HG03378 (cell line): ENCODE data around the gene WDR48.

ENCODE experiments used
- ATAC-seq: cut with Tn5 transposase; IDR thresholded peaks from one replicate; pipeline ENCODE4 v1.9.1; 2021; ENCODE audit warnings: mild to moderate bottlenecking, moderate library complexity; ENCODE audit not compliant: unreplicated experiment

The WDR48 gene

DNA sequence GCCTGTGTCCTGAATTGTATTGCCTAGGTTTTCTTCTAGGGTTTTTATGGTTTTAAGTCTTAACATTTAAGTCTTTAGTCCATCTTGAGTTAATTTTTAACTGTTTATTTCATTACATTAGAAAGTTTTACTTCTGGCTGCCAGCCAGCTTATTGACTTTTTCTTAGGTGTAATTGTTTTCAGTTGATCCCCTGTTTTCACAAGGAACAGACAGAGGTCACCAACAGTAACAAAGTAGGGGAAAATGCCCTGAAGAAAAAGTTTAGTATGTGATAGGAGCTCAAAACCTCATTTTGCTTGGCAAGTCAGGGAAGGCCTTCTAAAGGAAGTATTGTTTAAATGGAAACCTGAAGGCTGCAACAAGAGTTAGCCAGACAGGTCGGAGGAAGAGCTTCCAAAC is 10.4 kb downstream of the WDR48 start:
- no peak for ATAC-seq

DNA sequence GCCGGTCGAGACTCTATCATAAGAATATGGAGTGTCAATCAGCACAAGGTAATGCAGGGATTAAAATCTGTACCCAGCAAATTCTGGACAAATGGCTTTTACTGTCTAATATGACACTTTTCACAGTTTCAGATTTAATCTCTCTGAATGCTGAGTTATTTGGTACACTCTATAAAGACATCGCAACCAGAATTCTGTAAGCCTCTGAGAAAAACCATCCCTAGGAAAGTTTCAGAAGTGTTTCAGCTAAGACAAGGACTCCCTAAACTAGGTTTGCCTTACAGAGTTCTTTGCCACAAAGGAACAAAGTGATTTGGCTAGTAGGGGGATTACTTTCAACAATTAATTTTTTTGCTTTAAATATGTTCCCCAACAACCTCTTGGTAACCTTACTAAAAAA is 11.3 kb downstream of the WDR48 start:
- no peak for ATAC-seq

DNA sequence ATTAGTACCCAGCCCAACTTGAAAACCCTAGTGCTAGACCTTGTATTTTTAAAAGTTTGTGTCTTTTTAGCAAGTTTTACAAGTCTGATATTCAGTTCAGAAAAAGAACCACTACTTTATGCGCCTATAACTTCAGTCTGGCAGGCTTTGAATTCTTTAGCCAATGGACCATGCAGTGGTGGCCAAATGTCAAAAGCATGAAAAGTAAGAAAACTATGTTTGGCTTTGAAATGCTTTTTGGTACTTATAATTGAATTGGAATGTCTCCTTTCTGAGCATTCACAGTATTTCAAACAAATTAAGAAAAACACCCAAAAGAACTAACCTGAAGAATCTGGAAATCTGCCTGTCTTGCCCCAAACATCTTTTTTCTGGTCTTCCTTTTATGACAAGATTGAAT is 12.8 kb downstream of the WDR48 start:
- no peak for ATAC-seq

DNA sequence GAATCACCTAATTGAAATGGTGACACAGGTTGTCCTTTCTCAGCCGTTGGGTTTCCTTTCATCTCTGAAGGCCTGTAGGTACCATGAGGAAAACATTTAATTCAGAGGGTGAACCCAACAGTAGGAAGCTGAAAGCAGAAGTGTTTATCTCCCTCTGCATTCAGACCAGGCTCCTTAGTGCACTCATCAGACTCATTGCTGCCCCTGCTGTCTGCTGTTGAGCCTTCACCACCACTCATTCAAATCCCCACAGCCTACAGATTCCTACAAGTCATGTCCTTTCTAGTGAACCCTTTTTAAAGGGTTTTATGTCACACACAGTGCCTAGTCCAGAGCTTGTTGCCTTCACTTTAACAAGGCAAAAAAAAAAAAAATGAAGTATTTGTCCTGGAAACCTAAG is 13.4 kb downstream of the WDR48 start:
- peak; percentile 94 for ATAC-seq

DNA sequence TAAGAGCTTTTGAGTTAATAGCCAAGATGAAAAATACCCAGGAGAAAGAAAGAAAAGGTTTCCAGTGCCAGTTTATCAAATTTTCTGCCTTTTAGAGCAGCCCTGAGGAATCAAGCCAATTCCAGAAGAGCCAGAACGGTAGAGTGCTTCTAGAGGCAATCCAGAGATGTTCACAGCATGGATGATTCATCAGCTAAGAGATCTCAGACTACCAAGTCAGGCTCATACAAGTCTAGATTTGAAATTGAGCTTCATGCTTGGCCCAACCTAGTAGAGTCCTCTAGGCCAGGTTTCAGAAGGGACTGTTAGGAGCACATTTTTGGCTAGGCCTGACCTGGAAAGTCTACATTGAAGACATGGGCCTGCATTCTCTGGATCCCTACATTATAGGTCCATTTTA is 15.5 kb downstream of the WDR48 start:
- ATAC-seq, result no peak

DNA sequence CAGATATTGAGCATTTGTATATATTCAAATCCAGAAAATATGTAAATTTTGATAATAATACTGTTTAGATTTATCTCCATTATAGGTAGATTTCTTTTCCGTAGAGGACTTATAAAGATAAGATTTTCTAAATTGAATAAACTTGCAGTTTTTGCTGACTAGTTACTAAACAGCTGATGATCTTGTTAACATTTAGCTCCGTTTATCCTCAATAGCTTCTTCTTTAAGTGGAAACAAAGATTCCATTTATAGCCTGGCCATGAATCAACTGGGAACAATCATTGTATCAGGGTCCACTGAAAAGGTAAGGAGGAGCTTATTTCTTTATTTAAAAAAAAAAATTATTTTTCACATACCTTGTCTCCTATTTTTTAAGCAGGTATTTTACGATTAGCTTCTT is 16.7 kb downstream of the WDR48 start:
- no peak for ATAC-seq

GRCh38 chr3:39075910-39076309 is 24.1 kb downstream of the WDR48 start:
- ATAC-seq, result no peak

- ATAC-seq, result no peak
Observed at GRCh38 chr3:39079530-39079929, 27.7 kb downstream of the WDR48 start.

DNA sequence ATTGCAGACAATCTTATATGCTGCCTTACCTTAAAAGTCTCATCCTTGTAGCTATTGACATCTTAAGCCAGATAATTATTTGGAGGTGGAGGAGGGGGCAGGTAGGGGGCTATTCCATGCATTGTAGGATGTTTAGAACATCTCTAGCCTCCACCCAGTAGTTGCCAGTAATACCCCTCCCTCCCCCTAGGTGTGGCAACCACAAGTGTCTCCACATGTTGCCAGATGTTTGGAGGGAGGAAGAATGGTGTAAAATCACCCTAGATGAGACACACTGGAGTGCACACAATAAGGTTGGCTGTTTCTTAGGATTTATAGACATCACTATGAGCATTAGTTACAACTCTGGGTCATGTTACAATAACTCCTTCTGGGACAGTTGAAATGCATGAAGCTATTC is 28.2 kb downstream of the WDR48 start:
- no peak for ATAC-seq

DNA sequence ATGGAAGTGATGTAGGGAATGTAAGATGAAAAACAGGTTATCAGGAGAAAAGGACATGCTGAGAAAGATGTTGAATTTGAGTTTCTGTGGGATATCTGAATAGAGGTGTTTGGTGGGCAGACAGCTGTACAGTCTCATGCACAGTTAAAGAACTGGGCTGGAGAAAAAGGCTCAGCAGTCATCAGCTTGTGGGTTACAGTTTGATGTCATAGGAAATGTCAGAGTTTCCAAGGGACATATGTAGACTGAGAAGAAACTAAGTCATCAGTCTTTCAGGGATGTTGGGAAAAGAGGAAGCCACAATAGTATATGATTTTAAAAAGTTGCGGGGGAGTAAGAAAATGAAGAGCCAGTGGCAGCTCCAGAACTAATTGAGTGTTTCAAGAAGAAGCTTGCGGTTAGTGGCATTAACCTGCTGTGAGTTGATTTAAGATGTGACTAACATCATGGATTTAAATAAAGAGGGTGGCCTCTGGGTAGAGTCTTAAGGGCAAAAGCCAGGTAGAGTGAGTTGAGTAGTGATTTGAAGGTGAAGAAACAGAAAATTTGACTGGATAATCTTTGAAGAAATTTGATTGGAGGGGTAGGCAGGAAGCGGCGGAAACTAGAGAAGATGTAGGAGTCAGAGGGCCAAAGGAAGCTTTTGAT is 31.0 kb downstream of the WDR48 start:
- no peak for ATAC-seq

DNA sequence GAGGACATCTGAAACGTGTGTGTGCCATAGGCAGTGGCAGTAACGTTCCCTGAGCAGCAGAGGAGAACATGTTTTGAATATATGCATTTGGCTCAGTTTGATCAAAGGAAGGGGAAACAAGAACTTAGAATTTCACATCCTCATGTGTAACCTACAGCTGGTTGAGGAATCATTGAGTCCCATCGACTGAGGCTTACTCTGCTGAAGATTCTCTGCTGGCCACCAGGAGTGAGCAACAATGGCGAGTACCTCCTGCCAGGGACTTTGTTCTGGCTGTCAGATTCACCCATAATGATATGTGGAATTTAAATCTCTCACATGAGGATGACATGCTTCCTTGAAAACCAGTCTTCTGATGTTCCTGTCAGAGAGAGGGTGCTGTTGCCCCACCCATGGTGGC is 34.3 kb downstream of the WDR48 start:
- no peak for ATAC-seq

DNA sequence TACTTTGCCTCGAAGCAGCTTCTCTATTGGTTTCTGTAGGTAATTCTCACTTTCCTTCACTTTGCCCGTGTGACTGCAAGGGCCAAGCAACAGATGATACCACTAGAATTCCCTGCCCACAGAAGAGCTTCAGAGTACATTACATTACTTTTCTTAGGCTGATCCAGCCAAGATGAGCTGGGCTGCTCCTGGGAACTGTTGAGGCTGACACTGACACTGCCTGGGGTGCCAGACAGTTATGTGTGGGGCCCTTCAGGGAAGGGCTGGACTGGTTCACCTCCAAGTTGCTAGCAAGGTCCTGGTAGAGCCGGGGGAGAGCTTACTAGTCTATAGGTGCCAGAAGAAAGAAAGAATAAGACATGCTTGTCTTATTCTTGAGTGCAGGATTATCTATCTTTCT is 36.6 kb downstream of the WDR48 start:
- no peak for ATAC-seq

DNA sequence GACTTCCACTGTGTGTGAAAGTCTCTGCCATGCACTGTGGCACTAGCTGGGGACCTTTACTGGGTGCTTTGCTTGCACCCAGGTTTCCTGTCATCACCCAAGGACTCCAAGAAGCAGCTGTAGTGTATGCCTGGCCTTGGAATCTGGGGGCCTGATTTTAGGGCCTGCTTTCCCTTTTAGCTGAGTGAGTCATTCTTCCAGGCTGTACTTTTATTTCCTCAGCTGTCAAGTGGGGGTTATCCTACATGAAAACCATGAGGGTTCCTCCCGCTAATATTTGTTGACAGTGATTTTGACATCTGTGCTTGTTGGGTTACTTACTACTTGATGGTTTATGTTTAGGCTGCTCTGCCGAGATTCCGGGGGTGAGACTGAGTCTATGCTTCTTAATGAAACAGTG is 37.1 kb downstream of the WDR48 start:
- ATAC-seq, result no peak

DNA sequence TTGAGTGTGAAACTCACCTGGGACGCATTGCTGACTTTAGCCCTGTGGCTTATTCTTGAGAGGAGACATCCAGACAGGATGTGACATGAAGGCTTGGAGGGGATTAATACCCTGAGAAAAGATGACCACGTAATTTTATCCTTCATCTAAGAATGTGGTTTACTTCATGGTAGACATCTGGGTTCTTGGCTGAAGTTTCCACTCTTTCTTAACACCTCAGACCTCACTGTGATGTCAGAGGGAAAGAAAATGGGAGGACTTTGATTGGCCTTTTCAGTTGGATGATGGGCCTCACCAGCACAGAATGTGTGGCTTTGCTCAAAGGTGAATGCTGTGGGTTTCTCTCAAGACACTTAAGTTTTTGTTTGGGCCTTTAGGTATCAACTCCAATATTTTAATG is 39.1 kb downstream of the WDR48 start:
- ATAC-seq, result no peak

- no peak for ATAC-seq
Observed at GRCh38 chr3:39094851-39095677, 43.2 kb downstream of the WDR48 start.

- ATAC-seq, result no peak
Observed at GRCh38 chr3:39095778-39096177, 44.0 kb downstream of the WDR48 start.

- ATAC-seq, result no peak
Observed at GRCh38 chr3:39096775-39097174, 45.0 kb downstream of the WDR48 start.

DNA sequence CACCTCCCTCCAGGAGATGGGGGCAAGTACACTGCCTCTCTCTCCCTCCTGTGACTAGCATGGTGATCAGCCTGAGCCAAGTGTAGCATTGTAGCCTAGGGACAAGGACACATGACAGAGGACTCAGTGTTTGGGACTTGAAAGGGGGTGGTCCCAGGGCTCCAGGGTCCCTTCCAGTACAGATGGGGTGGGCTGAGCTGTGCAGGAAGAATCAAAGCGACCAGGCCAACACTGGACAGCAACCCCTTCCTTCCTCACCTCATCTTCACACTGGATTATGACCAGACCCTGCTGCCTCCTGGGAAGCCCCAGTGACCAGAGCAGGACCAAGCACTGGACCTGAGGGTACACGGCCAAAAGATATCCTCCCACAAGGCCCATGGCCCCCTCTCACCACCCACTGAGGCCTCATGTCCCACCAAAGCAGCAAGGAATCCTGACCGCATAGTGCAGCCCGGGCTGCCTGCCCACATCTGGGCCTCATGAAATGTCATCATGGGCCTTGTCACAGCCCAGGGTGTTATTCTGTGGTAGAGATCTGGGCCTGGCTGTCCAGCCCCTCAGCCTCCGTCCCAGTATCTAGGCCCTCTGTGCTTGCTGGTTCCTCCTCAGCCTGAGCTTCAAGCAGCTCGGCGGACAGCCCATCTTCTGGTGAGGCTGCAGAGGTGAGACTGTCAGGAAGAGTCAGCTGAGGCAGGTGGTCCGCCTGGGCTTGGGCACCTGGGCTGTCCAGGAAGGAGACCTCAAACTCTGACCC is 46.1 kb downstream of the WDR48 start:
- ATAC-seq, result no peak

- no peak for ATAC-seq
Observed at GRCh38 chr3:39098473-39099000, 46.7 kb downstream of the WDR48 start.

DNA sequence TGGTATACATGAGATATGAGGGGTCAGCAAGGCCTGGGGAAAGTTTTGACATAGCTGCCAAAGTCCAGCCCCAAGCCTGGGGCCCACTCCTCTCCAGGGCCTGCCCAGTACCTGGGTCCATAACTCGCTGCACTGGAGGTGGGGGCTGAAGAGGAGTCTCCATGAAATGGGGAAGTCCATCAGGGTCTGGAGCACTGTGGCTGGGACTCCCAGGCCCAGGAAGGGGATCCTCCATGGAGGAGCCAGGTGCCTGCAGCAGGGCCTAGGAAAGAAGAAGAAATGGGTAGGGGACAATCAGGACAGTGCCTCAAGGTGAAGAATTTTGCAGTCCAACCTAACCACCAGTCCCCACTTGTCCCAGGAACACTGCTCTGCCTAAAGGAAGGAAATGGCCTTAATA is 47.4 kb downstream of the WDR48 start:
- no peak for ATAC-seq

DNA sequence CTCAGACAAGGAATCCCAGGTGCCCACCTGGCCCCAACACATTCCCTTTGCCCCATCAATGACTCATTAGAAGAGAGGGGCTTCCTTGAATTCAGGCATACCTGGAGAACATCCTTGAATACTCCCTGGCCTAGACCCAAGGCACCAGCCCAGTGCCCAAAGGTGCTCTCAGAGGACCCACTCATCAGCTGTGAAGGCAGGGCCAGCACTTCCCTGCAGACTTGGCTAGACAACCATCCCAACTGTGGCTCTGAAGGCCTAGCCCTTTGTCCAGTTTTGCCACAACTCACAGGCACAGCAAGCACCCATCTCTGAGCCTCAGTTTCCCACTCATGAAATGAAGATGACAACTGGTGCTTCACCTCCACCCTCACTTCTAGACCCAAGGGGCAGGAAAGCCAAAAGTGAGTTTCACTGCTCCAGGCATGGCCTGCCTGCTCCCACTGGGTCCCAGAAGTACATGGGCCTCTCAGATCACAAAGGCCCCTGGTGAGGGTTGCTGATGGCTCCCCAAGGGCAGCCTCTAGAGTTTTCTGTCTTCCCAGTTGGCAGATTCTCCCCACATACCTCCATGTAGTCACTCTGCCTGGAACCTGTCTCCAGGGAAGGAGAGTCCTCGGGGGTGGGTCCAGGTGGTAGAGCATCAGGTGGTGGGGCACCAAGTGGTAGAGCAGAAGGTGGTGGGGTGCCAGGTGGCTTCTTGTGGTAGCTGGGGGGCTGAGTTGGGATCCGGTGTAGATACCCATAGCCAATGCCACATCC is 48.1 kb downstream of the WDR48 start:
- ATAC-seq, result no peak
